H9 (cell line): ENCODE results near the gene FOXB2. TPM values are rescaled to one million over a fixed set of nuclear protein-coding genes. Genes with fewer than 3 reads are reported as not detected.

Source experiments
- DNase-seq: peaks from one replicate; pipeline ENCODE4 v3.0.0-alpha.2; 2017
- H2AFZ ChIP-seq: one replicate; pipeline ENCODE4 v1.6.1; 2013; ENCODE audit warnings: mild to moderate bottlenecking, low read length, control low read depth, moderate library complexity
- H2AK5ac ChIP-seq: 2 replicates; pipeline ENCODE4 v1.6.1; 2013; ENCODE audit warnings: low read length, control low read depth, mixed read lengths; ENCODE audit not compliant: insufficient read length
- H2BK120ac ChIP-seq: one replicate; pipeline ENCODE4 v1.6.1; 2013; ENCODE audit warnings: low read depth, mild to moderate bottlenecking, low read length, control low read depth, inconsistent platforms; ENCODE audit not compliant: poor library complexity, severe bottlenecking
- H2BK12ac ChIP-seq: 2 replicates; pipeline ENCODE4 v1.6.1; 2013; ENCODE audit warnings: low read length, control low read depth, mixed read lengths, low read depth; ENCODE audit not compliant: insufficient read length
- H2BK15ac ChIP-seq: 2 replicates; pipeline ENCODE4 v1.6.1; 2013; ENCODE audit warnings: low read depth, low read length, control low read depth
- H2BK20ac ChIP-seq: one replicate; pipeline ENCODE4 v1.6.1; 2013; ENCODE audit warnings: low read depth, mild to moderate bottlenecking, low read length, control low read depth, inconsistent platforms; ENCODE audit not compliant: poor library complexity, severe bottlenecking
- H2BK5ac ChIP-seq: 2 replicates; pipeline ENCODE4 v1.6.1; 2013; ENCODE audit warnings: low read length, control low read depth, mixed read lengths; ENCODE audit not compliant: insufficient read length
- H3K14ac ChIP-seq: 2 replicates; pipeline ENCODE4 v1.6.1; 2013; ENCODE audit warnings: low read length, control low read depth; ENCODE audit not compliant: insufficient read depth
- H3K18ac ChIP-seq: 2 replicates; pipeline ENCODE4 v1.6.1; 2013; ENCODE audit warnings: low read depth, mild to moderate bottlenecking, mixed read lengths, low read length, control low read depth; ENCODE audit not compliant: insufficient read length
- H3K23ac ChIP-seq: 2 replicates; pipeline ENCODE4 v1.6.1; 2013; ENCODE audit warnings: low read length, control low read depth, mixed read lengths, low read depth; ENCODE audit not compliant: insufficient read length
- H3K23me2 ChIP-seq: 2 replicates; pipeline ENCODE4 v1.6.1; 2013; ENCODE audit warnings: low read depth, mild to moderate bottlenecking, mixed read lengths, low read length, control low read depth; ENCODE audit not compliant: insufficient read length, poor library complexity, severe bottlenecking
- H3K27ac ChIP-seq: 2 replicates; pipeline ENCODE4 v1.5.1; 2013; ENCODE audit warnings: low read length, control low read depth, mixed read lengths, low read depth; ENCODE audit not compliant: insufficient read length
- H3K27me3 ChIP-seq: 2 replicates; pipeline ENCODE4 v1.6.1; 2013; ENCODE audit warnings: low read length, control low read depth, inconsistent platforms; ENCODE audit not compliant: insufficient read depth
- H3K4ac ChIP-seq: 2 replicates; pipeline ENCODE4 v1.6.1; 2013; ENCODE audit warnings: low read depth, mild to moderate bottlenecking, control low read depth, inconsistent platforms, low read length, moderate library complexity
- H3K4me1 ChIP-seq: 2 replicates; pipeline ENCODE4 v1.6.1; 2013; ENCODE audit warnings: low read length, control low read depth, inconsistent platforms; ENCODE audit not compliant: insufficient read depth
- H3K4me2 ChIP-seq: 2 replicates; pipeline ENCODE4 v1.6.1; 2013; ENCODE audit warnings: low read length, control low read depth, mixed read lengths; ENCODE audit not compliant: insufficient read length, insufficient read depth
- H3K56ac ChIP-seq: 2 replicates; pipeline ENCODE4 v1.6.1; 2013; ENCODE audit warnings: low read depth, mild to moderate bottlenecking, mixed read lengths, low read length, control low read depth; ENCODE audit not compliant: insufficient read length
- H3K79me1 ChIP-seq: 2 replicates; pipeline ENCODE4 v1.6.1; 2013; ENCODE audit warnings: low read depth, mild to moderate bottlenecking, moderate library complexity, low read length, control low read depth, inconsistent platforms; ENCODE audit not compliant: insufficient read depth, poor library complexity, severe bottlenecking
- H3K79me2 ChIP-seq: 2 replicates; pipeline ENCODE4 v1.6.1; 2013; ENCODE audit warnings: low read length, control low read depth, inconsistent platforms; ENCODE audit not compliant: insufficient read depth
- H3K9ac ChIP-seq: 2 replicates; pipeline ENCODE4 v1.6.1; 2013; ENCODE audit warnings: low read length, control low read depth, mixed read lengths; ENCODE audit not compliant: insufficient read length; ENCODE audit errors: extremely low read depth
- H3K9me3 ChIP-seq: one replicate; pipeline ENCODE4 v1.6.1; 2013; ENCODE audit warnings: low read depth, low read length, inconsistent platforms; ENCODE audit not compliant: control insufficient read depth
- H3T11ph ChIP-seq: one replicate; pipeline ENCODE4 v1.6.1; 2013; ENCODE audit warnings: mild to moderate bottlenecking, low read length, control low read depth, inconsistent platforms
- H4K20me1 ChIP-seq: one replicate; pipeline ENCODE4 v1.6.1; 2013; ENCODE audit not compliant: control insufficient read depth, insufficient read length, insufficient read depth
- H4K5ac ChIP-seq: 2 replicates; pipeline ENCODE4 v1.6.1; 2013; ENCODE audit warnings: low read depth, mild to moderate bottlenecking, mixed read lengths, low read length, control low read depth; ENCODE audit not compliant: insufficient read length
- H4K8ac ChIP-seq: replicated peaks from 2 replicates; pipeline ENCODE4 v1.6.1; 2013; ENCODE audit warnings: low read length, control low read depth, mixed read lengths, low read depth; ENCODE audit not compliant: insufficient read length
- H4K91ac ChIP-seq: 2 replicates; pipeline ENCODE4 v1.6.1; 2013; ENCODE audit warnings: low read depth, mild to moderate bottlenecking, moderate library complexity, mixed read lengths, low read length, control low read depth; ENCODE audit not compliant: insufficient read length
- H3K27ac Mint-ChIP-seq, 3 experiments: 2 replicates in 2 of 3; 3 replicates in 1 of 3; pipeline ENCODE4 v1.8.0; 2020 to 2021; ENCODE audit warnings: mixed read lengths in 3 of 3, mild to moderate bottlenecking in 1 of 3, moderate library complexity in 1 of 3
- H3K27me3 Mint-ChIP-seq: 2 replicates; pipeline ENCODE4 v1.8.0; 2021; ENCODE audit warnings: low read depth, mild to moderate bottlenecking, moderate library complexity, mixed read lengths
- H3K36me3 Mint-ChIP-seq, 3 experiments: 2 replicates in 2 of 3; 3 replicates in 1 of 3; pipeline ENCODE4 v1.8.0; 2020 to 2021; ENCODE audit warnings: low read depth in 3 of 3, mixed read lengths in 3 of 3; ENCODE audit not compliant: insufficient read depth in 1 of 3
- H3K4me1 Mint-ChIP-seq, 2 experiments: 2 replicates each; pipeline ENCODE4 v1.8.0; 2020; ENCODE audit warnings: mixed read lengths in 2 of 2
- H3K4me3 Mint-ChIP-seq, 2 experiments: 2 replicates in 1 of 2; 3 replicates in 1 of 2; pipeline ENCODE4 v1.8.0; 2020 to 2021; ENCODE audit warnings: mild to moderate bottlenecking in 2 of 2, mixed read lengths in 2 of 2, moderate library complexity in 1 of 2
- H3K9me3 Mint-ChIP-seq, 2 experiments: 2 replicates in 1 of 2; 3 replicates in 1 of 2; pipeline ENCODE4 v1.8.0; 2020; ENCODE audit warnings: mild to moderate bottlenecking in 2 of 2, mixed read lengths in 2 of 2, moderate library complexity in 1 of 2
- WGBS: extraction: QIAGEN DNeasy Blood & Tissue Kit; methylation state at CpG from one replicate; pipeline ENCODE4 v1.1.7; 2013; ENCODE audit warnings: missing lambda C conversion rate, low lambda C conversion rate, mixed read lengths; ENCODE audit not compliant: insufficient read length; ENCODE audit errors: extremely low coverage; 5-methylcytosine and 5-hydroxymethylcytosine counted together
- total RNA-seq: library from RNA; stranded (reverse); gene quantifications from 2 replicates; pipeline ENCODE4 v1.2.1, GENCODE V29; 2021
- TF ChIP-seq, protein P1 (sequence below): fragments of 200-600 bp; sonication (generic); conservative IDR thresholded peaks from 3 replicates; pipeline ENCODE4 v1.8.0; 2021; ENCODE audit warnings: antibody characterized with exemption, mild to moderate bottlenecking

The FOXB2 gene
- total RNA-seq, 1 experiment from 2014 or later: 7.8 TPM

GRCh38 chr9:77028478-77028877 is 9.0 kb downstream of the FOXB2 start:
- Histone ChIP-seq H3K9me3 (no peaks in the 10 kb centered on the region), H2BK12ac (no peak overlapping the region), H3K4ac (no peak overlapping the region), H4K91ac (no peak overlapping the region), H2BK5ac (no peak overlapping the region), H2AK5ac (no peak overlapping the region), H4K8ac (no peak overlapping the region), H3K27ac (no peak overlapping the region), H2AFZ (no peak overlapping the region), H2BK120ac (no peak overlapping the region), H3K4me1 (peaks cover 14% of the 10 kb centered on the region), H3K18ac (no peak overlapping the region), H2BK15ac (no peak overlapping the region), H4K5ac (no peak overlapping the region), H3K23ac (no peak overlapping the region), H2BK20ac (no peak overlapping the region), H3K4me2 (no peak overlapping the region), H3K79me2 (no peaks in the 10 kb centered on the region), H3K23me2 (no peaks in the 10 kb centered on the region), H3K56ac (no peak overlapping the region), H3K79me1 (no peaks in the 10 kb centered on the region), H4K20me1 (no peaks in the 10 kb centered on the region), H3T11ph (no peak overlapping the region), H3K14ac (no peak overlapping the region), H3K9ac (no peak overlapping the region), H3K27me3 (peaks cover 2% of the 10 kb centered on the region; the same call in 1 of the 2 replicates)
- peak; percentile 45 for DNase-seq
- Mint-ChIP-seq H3K9me3 (no peaks in the 10 kb centered on the region), H3K27me3 (peaks cover 72% of the 10 kb centered on the region), H3K4me1 (peaks cover 26 to 40% of the 10 kb centered on the region in 2 experiments), H3K4me3 (0 out of 5 replicates have a peak overlapping the region, but pooled peaks of 1 of the 2 experiments have one; percentile 30), H3K27ac (peak overlapping the region in 2 of 3 experiments; percentile 5 to 63; a peak in 4 of 7 replicates), H3K36me3 (peaks cover 0 to 3% (median 0%) of the 10 kb centered on the region in 3 experiments; a peak in 1 of 7 replicates)
- TF ChIP-seq, protein P1, sequence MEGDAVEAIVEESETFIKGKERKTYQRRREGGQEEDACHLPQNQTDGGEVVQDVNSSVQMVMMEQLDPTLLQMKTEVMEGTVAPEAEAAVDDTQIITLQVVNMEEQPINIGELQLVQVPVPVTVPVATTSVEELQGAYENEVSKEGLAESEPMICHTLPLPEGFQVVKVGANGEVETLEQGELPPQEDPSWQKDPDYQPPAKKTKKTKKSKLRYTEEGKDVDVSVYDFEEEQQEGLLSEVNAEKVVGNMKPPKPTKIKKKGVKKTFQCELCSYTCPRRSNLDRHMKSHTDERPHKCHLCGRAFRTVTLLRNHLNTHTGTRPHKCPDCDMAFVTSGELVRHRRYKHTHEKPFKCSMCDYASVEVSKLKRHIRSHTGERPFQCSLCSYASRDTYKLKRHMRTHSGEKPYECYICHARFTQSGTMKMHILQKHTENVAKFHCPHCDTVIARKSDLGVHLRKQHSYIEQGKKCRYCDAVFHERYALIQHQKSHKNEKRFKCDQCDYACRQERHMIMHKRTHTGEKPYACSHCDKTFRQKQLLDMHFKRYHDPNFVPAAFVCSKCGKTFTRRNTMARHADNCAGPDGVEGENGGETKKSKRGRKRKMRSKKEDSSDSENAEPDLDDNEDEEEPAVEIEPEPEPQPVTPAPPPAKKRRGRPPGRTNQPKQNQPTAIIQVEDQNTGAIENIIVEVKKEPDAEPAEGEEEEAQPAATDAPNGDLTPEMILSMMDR: no peak
- no CpG with 5 or more reads among the region's 3 CpGs for WGBS
